ELF-1 (cell line): ENCODE results near the gene HNMT.

ENCODE experiments used
- DNase-seq: peaks from one replicate; pipeline ENCODE4 v3.0.0-alpha.2; 2016; ENCODE audit warnings: low read depth, low spot score

The HNMT gene

DNA sequence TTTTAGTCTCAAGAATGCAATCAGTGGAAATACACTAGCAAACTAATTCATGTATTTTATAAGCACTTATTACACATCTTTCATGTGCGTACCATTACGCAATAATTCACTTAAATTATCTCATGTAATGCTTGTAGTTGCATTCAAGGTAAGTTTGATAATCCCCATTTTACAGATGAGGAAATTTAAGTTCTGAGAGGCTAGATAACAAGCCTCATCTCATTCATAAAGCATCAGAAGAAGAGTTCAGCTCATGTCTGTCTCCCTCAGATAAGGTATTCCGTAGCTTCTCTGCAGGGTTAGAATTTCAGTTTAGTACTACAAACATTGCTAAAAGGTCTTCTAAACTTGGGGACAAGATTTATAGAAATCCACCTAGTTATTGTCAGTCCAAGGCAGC lies 47.8 kb downstream of the HNMT start:
- DNase-seq: no peak

DNA sequence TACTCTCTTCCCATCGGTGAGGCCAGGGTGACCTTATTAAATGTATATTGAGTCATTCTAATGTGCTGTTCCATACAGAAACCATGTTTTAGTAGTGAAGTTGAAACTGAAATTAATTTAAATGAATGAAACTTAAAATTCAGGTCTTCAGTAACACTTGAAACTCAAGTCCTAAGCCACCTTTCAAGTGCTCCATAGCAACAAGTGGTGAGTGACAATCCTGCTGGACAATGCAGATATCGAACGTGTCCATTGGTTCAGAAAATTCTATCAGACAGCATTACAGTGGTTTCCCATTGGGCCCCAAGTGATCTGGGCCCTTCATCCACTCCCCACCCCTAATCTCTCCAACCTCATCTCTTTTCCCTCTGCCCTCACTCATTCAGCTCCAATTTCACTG lies 48.7 kb downstream of the HNMT start:
- DNase-seq: no peak

DNA sequence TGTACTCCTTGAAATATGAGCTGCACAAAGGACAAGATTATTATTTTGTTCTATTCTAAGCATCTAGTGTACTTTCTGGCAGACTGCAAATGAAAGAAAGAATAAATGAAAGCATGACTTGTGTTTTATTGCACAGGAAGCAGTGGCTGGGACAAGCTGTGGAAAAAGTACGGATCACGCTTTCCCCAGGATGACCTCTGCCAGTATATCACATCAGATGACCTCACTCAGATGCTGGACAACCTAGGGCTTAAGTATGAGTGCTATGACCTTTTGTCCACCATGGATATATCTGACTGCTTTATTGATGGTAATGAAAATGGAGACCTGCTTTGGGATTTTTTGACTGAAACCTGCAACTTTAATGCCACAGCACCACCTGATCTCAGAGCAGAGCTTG lies 49.4 kb downstream of the HNMT start:
- no peak for DNase-seq

GRCh38 chr2:138015494-138015893 lies 51.2 kb downstream of the HNMT start:
- no peak for DNase-seq

DNA sequence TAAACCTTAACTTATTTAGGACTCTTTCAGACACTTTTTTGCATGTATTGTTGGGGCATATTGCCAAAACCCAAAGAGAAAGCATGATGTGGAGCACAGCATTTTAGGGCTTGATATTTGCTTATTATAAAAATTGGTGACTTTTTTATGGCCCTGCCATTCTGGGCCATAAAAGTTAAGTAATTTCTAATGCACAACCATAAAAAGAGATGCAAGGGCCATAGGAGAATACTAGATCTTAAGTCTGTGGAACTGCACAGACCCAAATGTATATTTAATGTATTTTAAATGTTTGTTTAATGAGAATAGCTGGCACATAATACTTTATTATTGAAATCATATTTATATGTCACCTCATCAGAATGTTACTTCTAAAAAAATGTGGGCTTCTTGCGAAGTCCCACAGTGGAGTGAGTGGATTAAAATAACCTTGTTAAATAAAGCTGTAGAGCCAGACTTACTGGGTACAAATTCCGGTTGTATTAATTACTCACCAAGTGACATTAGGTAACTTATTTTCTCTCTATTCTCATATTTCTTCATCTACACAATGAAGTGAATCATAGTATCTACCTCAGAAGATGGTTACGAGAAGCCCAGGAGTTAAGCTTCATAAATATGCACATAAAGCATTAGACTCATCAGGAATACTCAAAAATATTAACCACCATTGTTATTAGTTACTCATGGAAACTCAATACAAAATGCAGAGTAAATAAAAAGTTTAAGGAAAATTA lies 52.2 kb downstream of the HNMT start:
- no peak for DNase-seq

DNA sequence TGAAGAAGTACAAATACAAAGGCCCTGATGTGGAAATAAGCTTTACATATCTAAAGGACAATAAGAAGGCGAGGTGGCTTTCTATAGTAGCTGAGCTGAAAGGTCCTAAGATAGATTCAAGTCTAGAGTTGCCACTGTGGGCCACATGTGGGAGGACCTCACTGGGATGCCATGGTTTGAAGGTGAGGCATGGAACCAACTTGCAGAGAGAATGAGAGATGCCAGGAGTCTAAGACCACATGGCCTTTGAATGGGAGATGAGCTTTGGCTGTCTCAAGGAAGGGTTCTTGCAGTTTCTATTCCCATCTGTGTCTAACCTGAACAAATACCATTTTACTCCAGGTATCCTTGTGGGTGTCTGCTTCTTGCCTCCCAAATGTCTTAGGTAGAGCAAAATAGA lies 53.6 kb downstream of the HNMT start:
- DNase-seq: no peak

DNA sequence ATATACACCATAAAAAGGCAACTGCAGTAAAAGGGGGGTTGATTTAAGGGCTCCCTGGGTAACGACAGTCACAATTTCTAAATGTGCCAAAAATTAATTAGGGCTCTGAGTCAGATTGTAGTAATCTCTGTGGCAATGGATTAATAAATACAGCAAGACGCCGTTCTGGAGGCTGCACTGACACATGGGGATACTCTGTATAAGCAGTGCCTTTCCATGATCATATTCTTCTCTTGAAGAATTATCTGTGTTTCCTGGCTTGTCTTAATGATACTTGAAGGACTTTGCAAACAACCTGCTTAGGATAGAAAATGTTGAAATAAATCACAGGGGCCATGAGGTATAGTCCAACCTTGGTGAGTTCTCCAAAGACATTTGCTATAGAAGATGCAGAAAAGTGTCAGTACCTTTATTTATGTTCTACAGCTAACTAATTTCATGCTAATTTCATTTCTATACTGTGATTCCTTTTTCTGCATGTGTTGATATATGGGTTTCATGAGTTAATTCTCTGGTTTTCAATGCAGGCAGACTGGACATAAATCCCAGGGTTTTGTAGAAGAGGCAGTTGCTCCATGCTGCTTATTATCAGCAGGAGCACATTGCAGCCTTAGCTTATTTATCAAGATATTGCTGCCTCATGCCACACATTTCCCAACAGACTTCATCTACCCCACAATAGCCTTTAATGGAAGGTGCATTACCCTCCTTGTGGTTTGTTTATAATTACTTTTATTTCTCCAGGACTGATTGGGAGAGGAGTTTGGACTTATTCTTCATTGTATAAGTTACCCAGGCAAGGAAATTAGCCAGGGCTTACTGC lies 54.8 kb downstream of the HNMT start:
- DNase-seq: no peak

DNA sequence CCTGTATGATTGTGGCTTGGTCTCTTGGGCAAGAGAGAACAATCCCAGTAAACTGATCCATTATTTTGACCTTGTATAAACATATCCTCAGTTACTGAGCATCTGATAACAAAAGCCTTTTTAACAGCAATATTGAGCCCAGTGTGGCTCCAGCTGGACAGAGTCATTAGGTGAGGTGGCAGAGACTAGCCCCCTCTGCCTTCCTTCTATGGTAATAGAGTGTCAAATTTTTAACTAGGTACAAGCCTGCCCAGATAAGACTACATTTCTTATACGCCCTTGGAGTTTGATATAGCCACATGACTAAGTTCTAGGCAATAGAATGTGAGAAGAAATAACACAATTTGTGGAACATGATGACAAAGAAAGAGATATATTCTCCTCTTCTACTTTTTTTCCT lies 56.2 kb downstream of the HNMT start:
- no peak for DNase-seq

DNA sequence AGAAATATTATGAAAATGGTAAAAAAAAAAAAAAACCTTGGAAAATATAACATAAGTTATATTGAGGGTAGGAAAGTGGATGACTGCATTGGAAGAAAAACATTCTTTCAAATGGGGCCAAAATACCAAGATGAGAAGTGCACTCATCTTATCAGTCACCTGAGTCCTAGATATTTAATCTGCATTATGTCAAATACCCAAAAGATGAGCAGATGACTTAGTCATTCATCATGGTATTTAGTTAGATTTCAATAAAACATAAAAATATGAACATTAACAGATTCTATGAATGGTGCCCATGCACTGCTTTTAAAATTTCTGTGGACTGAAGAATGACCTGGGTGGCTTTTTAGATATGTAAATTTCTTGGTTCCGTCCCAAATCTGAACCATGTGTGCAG lies 56.9 kb downstream of the HNMT start:
- DNase-seq: no peak

DNA sequence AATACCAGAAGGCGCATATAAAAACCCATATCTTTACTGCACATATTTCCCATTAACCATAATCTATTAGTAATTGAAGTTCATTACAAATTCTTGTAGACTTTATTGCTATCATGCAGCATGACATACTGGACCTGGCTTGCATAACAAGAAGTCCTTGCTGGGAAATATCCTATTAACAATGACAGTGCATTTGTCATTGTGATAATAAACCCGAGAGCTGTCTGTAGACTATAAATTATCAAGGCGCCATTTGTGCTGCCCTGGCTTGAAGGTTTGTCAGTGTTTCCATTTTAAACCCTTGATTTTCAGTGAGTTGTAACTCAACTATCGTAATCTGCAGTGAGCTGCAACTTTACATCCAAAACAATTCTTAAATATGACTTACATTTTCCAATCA lies 59.0 kb downstream of the HNMT start:
- no peak for DNase-seq

DNA sequence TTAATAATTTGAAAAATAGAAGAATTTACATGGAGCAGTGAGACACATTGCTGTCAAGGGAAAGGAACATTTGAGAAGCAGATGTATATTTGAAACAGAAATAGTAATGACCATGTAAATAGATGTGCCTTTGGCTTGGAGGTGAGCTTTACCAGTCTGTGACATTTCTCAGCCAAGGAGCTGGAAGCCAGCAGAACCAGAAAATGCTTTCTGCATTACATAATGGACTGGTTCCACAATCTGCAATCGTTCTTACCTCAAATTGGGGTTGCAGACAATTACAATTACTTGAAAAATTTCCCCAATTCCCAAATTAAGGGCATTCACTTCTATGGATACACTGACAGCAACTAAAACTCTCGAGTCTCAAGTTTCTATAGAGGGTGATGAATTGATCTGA lies 59.7 kb downstream of the HNMT start:
- no peak for DNase-seq

GRCh38 chr2:138026111-138027020 lies 62.1 kb downstream of the HNMT start:
- DNase-seq: no peak

DNA sequence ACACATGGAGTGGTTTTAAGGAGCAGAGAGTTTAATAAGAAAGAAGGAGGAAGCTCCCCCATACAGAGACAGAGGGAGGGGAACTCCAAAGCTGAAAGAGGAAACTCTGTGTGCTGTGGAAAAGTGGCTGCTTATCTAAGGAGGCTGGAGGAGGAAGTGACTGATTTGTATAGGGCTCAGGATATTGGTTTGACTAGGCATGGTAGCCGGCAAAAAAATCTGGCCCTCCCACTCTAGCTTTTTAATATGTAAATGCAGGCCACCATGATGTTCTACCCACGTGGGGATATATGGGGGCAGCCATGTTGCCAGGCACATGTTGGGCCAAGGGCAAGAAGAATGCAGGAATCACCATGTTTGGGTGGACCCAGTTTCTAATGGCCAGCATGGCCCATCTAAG lies 64.3 kb downstream of the HNMT start:
- DNase-seq: no peak

DNA sequence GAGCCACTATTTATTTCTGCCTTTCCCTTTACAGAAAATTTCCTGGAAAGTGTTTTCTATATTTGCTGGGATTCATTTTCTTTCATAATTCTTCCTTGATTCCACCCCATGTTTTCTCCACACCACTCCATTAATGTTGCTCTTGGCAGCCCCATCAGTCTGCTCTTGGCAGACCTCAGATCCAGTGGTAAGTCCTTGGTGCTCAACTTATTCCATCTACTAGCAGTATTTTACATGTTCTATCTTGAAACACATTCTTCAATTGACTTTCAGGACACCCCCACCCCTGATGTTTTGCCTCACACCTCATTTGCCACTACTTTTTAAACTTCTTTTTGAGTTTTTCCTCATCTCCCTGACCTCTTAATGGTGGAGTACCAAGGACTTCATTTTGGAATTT lies 65.0 kb downstream of the HNMT start:
- DNase-seq: no peak

GRCh38 chr2:138030459-138030858 lies 66.2 kb downstream of the HNMT start:
- no peak for DNase-seq

GRCh38 chr2:138032334-138032733 lies 68.1 kb downstream of the HNMT start:
- DNase-seq: no peak

- no peak for DNase-seq
Measured at GRCh38 chr2:138034536-138034935, 70.3 kb downstream of the HNMT start.

DNA sequence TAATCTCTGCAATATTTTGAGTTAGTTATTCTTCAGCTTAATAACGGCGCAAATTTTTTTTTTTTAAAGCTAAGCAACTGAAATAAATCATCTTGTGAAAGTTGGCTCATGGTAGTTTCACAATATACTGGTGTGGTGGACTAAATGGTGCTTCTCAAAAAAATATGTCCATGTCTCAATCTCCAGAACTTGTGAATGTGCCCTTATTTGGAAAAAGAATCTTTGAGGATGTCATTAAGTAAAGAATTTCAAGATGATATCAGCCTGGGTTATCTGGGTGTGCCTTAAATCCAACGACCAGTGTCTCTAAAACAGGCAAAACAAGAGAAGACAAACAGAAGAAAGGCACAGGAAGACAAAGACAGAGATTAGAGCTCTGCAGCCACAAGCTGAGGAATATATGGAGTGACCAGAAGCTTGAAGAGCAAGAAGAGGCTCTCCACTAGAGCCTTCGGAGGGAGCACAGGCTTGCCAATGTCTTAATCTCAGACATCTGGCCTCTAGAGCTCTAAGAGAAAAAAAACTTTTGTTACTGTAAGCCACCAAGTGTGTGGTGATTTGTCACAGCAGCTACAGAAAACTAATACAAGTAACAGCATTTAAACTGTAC lies 71.4 kb downstream of the HNMT start:
- DNase-seq: peak; percentile 13

GRCh38 chr2:138036522-138036921 lies 72.2 kb downstream of the HNMT start:
- DNase-seq: no peak

GRCh38 chr2:138037090-138037489 lies 72.8 kb downstream of the HNMT start:
- DNase-seq: no peak

DNA sequence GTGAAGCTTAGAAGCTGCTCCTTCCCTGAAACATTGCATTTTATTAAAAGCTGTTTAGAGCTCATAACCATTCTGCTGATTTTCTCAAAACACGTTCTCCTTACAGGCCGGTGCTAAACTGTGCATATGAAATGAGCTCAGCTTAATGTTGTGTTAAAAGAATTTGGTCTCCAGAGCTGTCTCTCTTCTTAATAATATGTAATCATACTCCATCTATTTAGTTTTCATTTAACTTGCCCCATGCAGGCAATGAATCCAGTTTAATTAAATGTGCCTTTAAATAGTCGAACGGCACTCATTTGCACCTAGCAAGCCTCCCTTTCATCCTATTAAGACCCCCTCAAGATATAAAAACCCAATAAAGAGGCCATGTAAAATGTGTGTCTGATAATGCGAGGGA lies 76.3 kb downstream of the HNMT start:
- no peak for DNase-seq

GRCh38 chr2:138042311-138042710 lies 78.0 kb downstream of the HNMT start:
- no peak for DNase-seq
